Measurements from ENCODE around the gene TMEM201. TPM values are rescaled to one million over a fixed set of nuclear protein-coding genes. Genes with fewer than 3 reads are reported as not detected.

The TMEM201 gene
- total and polyA plus RNA-seq, 4 donors: 1.5 to 3.5 (median 2.9) TPM

GRCh38 chr1:9649769-9650168 lies 61.1 kb downstream of the TMEM201 start:
- Histone ChIP-seq H3K9ac (ENCODE audit: low read depth in 1 of 2, low read length in 2 of 2) (no peak overlapping the region), H3K27me3 (ENCODE audit: control insufficient read depth in 4 of 4, insufficient read depth in 4 of 4, low read length in 3 of 4) (peaks cover 0 to 9% (median 1%) of the 10 kb centered on the region in 4 donors), H3K36me3 (ENCODE audit: control insufficient read depth in 4 of 4, insufficient read depth in 3 of 4, low read depth in 1 of 4, low read length in 3 of 4) (no peaks in the 10 kb centered on the region), H3K4me3 (ENCODE audit: low read depth in 1 of 3, low read length in 3 of 3) (no peak overlapping the region), H3K9me3 (ENCODE audit: control insufficient read depth in 4 of 4, low read length in 3 of 4) (no peaks in the 10 kb centered on the region), H3K4me1 (ENCODE audit: control insufficient read depth in 4 of 4, insufficient read depth in 4 of 4, low read length in 3 of 4) (peaks cover 0 to 17% (median 9%) of the 10 kb centered on the region in 4 donors), H3K27ac (ENCODE audit: low read depth in 1 of 2, low read length in 2 of 2) (no peak overlapping the region)
- 90% methylated on average over 3 of the region's 3 CpGs for WGBS
- no peak for DNase-seq (ENCODE audit: low spot score)
- no peak for TF ChIP-seq ATF3 (IDR thresholded peaks at IDR 0.05)

GRCh38 chr1:9651220-9651564 lies 62.5 kb downstream of the TMEM201 start:
- Histone ChIP-seq H3K27me3 (ENCODE audit: control insufficient read depth in 4 of 4, insufficient read depth in 4 of 4, low read length in 3 of 4) (peaks cover 0 to 9% (median 1%) of the 10 kb centered on the region in 4 donors), H3K4me1 (ENCODE audit: control insufficient read depth in 4 of 4, insufficient read depth in 4 of 4, low read length in 3 of 4) (peaks cover 0 to 17% (median 9%) of the 10 kb centered on the region in 4 donors), H3K27ac (ENCODE audit: low read depth in 1 of 2, low read length in 2 of 2) (peak overlapping the region in 1 of 2 donors; percentile 12), H3K36me3 (ENCODE audit: control insufficient read depth in 4 of 4, insufficient read depth in 3 of 4, low read depth in 1 of 4, low read length in 3 of 4) (no peaks in the 10 kb centered on the region), H3K4me3 (ENCODE audit: low read depth in 1 of 3, low read length in 3 of 3) (peak overlapping the region in 1 of 3 donors; percentile 59), H3K9me3 (ENCODE audit: control insufficient read depth in 4 of 4, low read length in 3 of 4) (no peaks in the 10 kb centered on the region), H3K9ac (ENCODE audit: low read depth in 1 of 2, low read length in 2 of 2) (no peak overlapping the region)
- DNase-seq (ENCODE audit: low spot score): no peak
- 24% methylated on average over 10 of the region's 10 CpGs for WGBS
- TF ChIP-seq EGR1 (IDR thresholded peaks at IDR 0.05; ENCODE audit: low read depth in 2 of 2) (no peak), HNF4A (conservative IDR thresholded peaks at IDR 0.05) (no peak), SP1 (IDR thresholded peaks at IDR 0.05) (no peak), HNF4G (IDR thresholded peaks at IDR 0.05) (no peak), YY1 (IDR thresholded peaks at IDR 0.05) (no peak), MAX (IDR thresholded peaks at IDR 0.05) (no peak), JUND (IDR thresholded peaks at IDR 0.05) (no peak), ATF3 (IDR thresholded peaks at IDR 0.05) (no peak), ZBTB33 (IDR thresholded peaks at IDR 0.05) (no peak), FOXA1 (IDR thresholded peaks at IDR 0.05) (no peak), NR2F2 (IDR thresholded peaks at IDR 0.05) (no peak)

GRCh38 chr1:9651565-9652378 lies 63.1 kb downstream of the TMEM201 start, which contains the start of gene PIK3CD:
PIK3CD (plus strand) TSS chr1:9651731; CDS start chr1:9710456, 58,725 bp downstream.
- Histone ChIP-seq H3K4me3 (ENCODE audit: low read depth in 1 of 3, low read length in 3 of 3) (peak within 1 kb of the TSS in 2 of 3 donors; percentile 19 to 59), H3K4me1 (ENCODE audit: control insufficient read depth in 4 of 4, insufficient read depth in 4 of 4, low read length in 3 of 4) (peaks cover 0 to 17% (median 9%) of the 10 kb centered on the region in 4 donors)
- TF ChIP-seq ATF3 (IDR thresholded peaks at IDR 0.05): no peak
- no peak for TF ChIP-seq YY1 (IDR thresholded peaks at IDR 0.05)
- TF ChIP-seq FOXA1 (IDR thresholded peaks at IDR 0.05): no peak
- TF ChIP-seq ZBTB33 (IDR thresholded peaks at IDR 0.05): no peak
- TF ChIP-seq TAF1 (conservative IDR thresholded peaks at IDR 0.05): no peak
- no peak for TF ChIP-seq HNF4A (conservative IDR thresholded peaks at IDR 0.05)
- TF ChIP-seq REST (IDR thresholded peaks at IDR 0.05): no peak
- TF ChIP-seq CTCF (IDR thresholded peaks at IDR 0.05; ENCODE audit: low read depth, low read length, missing input control): no peak
- no peak for TF ChIP-seq HNF4G (IDR thresholded peaks at IDR 0.05)
- TF ChIP-seq EGR1 (IDR thresholded peaks at IDR 0.05; ENCODE audit: low read depth in 2 of 2): no peak

More at GRCh38 chr1:9651565-9652378, 63.1 kb downstream of the TMEM201 start, which contains the start of gene PIK3CD:
- Histone ChIP-seq H3K9ac (ENCODE audit: low read depth in 1 of 2, low read length in 2 of 2) (no peak within 1 kb of the TSS), H3K27ac (ENCODE audit: low read depth in 1 of 2, low read length in 2 of 2) (peak within 1 kb of the TSS; percentile 57 to 67), H3K36me3 (ENCODE audit: control insufficient read depth in 4 of 4, insufficient read depth in 3 of 4, low read depth in 1 of 4, low read length in 3 of 4) (no peaks in the 10 kb centered on the region), H3K9me3 (ENCODE audit: control insufficient read depth in 4 of 4, low read length in 3 of 4) (no peaks in the 10 kb centered on the region), H3K27me3 (ENCODE audit: control insufficient read depth in 4 of 4, insufficient read depth in 4 of 4, low read length in 3 of 4) (peaks cover 0 to 9% (median 1%) of the 10 kb centered on the region in 4 donors)
- no peak for DNase-seq (ENCODE audit: low spot score)
- 2% methylated on average over 94 of the region's 94 CpGs for WGBS
